Right atrium auricular region (tissue), 2 donors: ENCODE results near the gene NUP98. TPM values are rescaled to one million over a fixed set of nuclear protein-coding genes. Genes with fewer than 3 reads are reported as not detected.

Source experiments
- DNase-seq: peaks from one replicate; pipeline ENCODE4 v3.0.0-alpha.2; 2019; ENCODE audit warnings: low spot score
- H3K27ac ChIP-seq, 2 donors: fragments of 200-600 bp; sonication (generic); 1 replicate in 1 of 2; 2 replicates in 1 of 2; pipeline ENCODE4 v1.5.1; 2016 to 2019
- H3K27me3 ChIP-seq, 2 donors: fragments of 200-600 bp; sonication (generic); one replicate each; pipeline versions ENCODE4 v1.5.1 to v1.6.0; 2017 to 2019
- H3K36me3 ChIP-seq: fragments of 200-600 bp; sonication (generic); one replicate; pipeline ENCODE4 v1.5.1; 2016
- H3K4me1 ChIP-seq, 2 donors: fragments of 200-600 bp; sonication (generic); one replicate each; pipeline versions ENCODE4 v1.5.1 to v1.6.0; 2017 to 2019
- H3K4me3 ChIP-seq, 2 donors: fragments of 200-600 bp; sonication (generic); 1 replicate in 1 of 2; 2 replicates in 1 of 2; pipeline ENCODE4 v1.5.1; 2017 to 2019; ENCODE audit warnings: mild to moderate bottlenecking in 1 of 2, moderate library complexity in 1 of 2
- H3K9me3 ChIP-seq, 2 donors: fragments of 200-600 bp; sonication (generic); one replicate each; pipeline ENCODE4 v1.5.1; 2019
- CTCF ChIP-seq, 2 donors: fragments of 200-600 bp; sonication (generic); IDR thresholded peaks; one replicate each; pipeline ENCODE4 v1.5.1; 2019; ENCODE audit warnings: antibody characterized with exemption in 2 of 2
- total RNA-seq, 2 donors: library from RNA; depleted of rRNA; stranded (reverse); fragments of >200 nt; gene quantifications; one replicate each; pipeline ENCODE4 v1.1.0, GENCODE V29; 2016

Gene NUP98
- total RNA-seq, 2 donors from 2014 or later, result 58.8 to 94.5 TPM

DNA sequence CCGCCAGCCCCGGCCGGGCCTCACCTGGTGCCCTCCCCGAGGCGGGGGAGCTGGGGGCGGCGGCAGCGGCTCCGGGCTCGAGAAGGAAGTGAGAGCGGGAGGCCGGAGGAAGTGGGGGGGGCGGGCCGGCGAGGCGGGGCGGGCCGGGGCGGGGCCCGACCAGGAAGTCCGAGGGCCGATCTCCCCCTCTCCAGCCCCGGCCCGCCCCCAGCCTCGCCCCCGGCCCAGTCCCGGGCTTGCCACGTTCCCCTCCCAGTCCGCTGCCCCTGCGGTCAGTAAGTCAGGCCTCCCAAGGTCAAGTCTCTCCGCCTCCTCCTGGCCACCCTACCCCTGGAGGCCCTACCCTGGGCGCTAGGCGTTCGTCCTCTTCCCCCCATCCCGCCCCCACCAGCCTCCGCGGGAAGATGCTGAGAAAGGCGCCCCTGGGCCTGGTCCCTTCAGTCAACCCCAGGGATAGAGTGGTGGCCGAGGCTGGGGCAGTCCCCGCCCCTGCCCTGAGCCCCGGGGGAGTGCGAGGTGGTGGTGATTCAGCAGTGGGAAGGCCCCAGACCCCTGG lies 43.6 kb upstream of the NUP98 start, which contains the start of gene RHOG:
RHOG (minus strand) TSS at position 90 of the 556 bp plus-strand sequence. CDS start 12,821 bp downstream, outside the sequence.
- no peak for TF ChIP-seq CTCF (IDR thresholded peaks at IDR 0.05)
- peak within 1 kb of the TSS; percentile 82 to 86 for H3K4me3 ChIP-seq
- no peaks in the 10 kb centered on the region for H3K9me3 ChIP-seq
- H3K27me3 ChIP-seq, result no peaks in the 10 kb centered on the region
- DNase-seq, result peak; percentile 82
- no peaks in the 10 kb centered on the region for H3K36me3 ChIP-seq
- H3K4me1 ChIP-seq, result peaks cover 0 to 46% of the 10 kb centered on the region in 2 donors
- peak within 1 kb of the TSS; percentile 92 to 93 for H3K27ac ChIP-seq

GRCh38 chr11:3840004-3840869 lies 42.9 kb upstream of the NUP98 start:
- H3K9me3 ChIP-seq, result no peaks in the 10 kb centered on the region
- H3K27me3 ChIP-seq, result no peaks in the 10 kb centered on the region
- peaks cover 0 to 53% of the 10 kb centered on the region in 2 donors for H3K4me1 ChIP-seq
- peak overlapping the region; percentile 92 to 93 for H3K27ac ChIP-seq
- no peak for DNase-seq
- no peaks in the 10 kb centered on the region for H3K36me3 ChIP-seq
- H3K4me3 ChIP-seq, result peak overlapping the region; percentile 82 to 86
- no peak for TF ChIP-seq CTCF (IDR thresholded peaks at IDR 0.05)

DNA sequence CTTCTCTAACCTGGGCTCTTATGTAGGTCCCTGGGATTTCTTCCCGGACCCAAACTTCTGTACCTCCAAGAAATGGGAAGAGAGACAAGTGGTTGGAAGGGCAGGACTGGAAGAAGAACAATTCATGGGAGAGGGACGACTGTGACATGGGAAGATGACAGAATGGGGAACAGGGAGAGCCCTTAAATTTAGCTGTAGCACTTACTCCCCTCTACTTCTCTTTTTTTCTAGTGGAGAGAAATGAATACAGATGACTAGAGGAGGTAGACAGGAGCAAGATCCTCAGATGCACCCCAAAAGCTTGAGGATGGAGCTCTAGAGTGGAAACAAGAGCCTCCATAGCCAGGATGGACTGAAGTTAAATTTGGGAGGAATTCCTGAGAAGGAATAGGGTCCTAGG lies 41.1 kb upstream of the NUP98 start:
- peak overlapping the region; percentile 39 to 49 for H3K27ac ChIP-seq
- H3K4me3 ChIP-seq, result no peak overlapping the region
- peaks cover 0 to 69% of the 10 kb centered on the region in 2 donors for H3K4me1 ChIP-seq
- no peak for DNase-seq
- TF ChIP-seq CTCF (IDR thresholded peaks at IDR 0.05), result no peak
- H3K27me3 ChIP-seq, result no peaks in the 10 kb centered on the region
- H3K36me3 ChIP-seq, result no peaks in the 10 kb centered on the region
- H3K9me3 ChIP-seq, result no peaks in the 10 kb centered on the region

- H3K4me1 ChIP-seq, result peaks cover 0 to 69% of the 10 kb centered on the region in 2 donors
- no peaks in the 10 kb centered on the region for H3K36me3 ChIP-seq
- H3K4me3 ChIP-seq, result peak overlapping the region in 1 of 2 donors; percentile 0
- H3K9me3 ChIP-seq, result no peaks in the 10 kb centered on the region
- peak overlapping the region; percentile 39 to 49 for H3K27ac ChIP-seq
- peak; percentile 73 for DNase-seq
- H3K27me3 ChIP-seq, result no peaks in the 10 kb centered on the region
- no peak for TF ChIP-seq CTCF (IDR thresholded peaks at IDR 0.05)
Observed at GRCh38 chr11:3837793-3838192, 40.4 kb upstream of the NUP98 start.

DNA sequence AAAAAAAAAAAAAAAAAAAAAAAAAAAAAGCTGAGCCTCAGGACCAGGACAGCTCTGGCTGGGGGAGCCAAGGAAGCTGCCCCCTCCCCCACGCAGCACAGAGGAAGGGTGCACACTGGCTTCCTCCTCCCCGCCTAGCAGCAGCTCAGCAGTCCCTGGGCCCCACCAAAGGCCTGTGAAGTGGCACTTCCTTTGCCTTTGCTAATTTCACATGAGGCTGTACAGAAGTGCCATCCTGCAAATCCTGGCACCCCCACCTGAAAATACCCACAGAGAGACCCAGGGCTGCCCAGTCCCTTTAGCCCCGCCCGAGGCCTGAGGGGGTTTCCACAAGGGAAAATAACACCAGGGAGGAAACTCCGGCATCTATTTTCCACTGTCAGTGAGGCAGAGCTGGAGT lies 39.5 kb upstream of the NUP98 start:
- peaks cover 0 to 74% of the 10 kb centered on the region in 2 donors for H3K4me1 ChIP-seq
- H3K9me3 ChIP-seq, result no peaks in the 10 kb centered on the region
- no peak for TF ChIP-seq CTCF (IDR thresholded peaks at IDR 0.05)
- no peaks in the 10 kb centered on the region for H3K27me3 ChIP-seq
- H3K27ac ChIP-seq, result peak overlapping the region in 1 of 2 donors; percentile 49
- H3K36me3 ChIP-seq, result no peaks in the 10 kb centered on the region
- H3K4me3 ChIP-seq, result peak overlapping the region in 1 of 2 donors; percentile 0
- no peak for DNase-seq
